Skeletal muscle satellite cell (primary cell): ENCODE data around the gene SMIM38.
"Not testable (repeated sequence)": the region's sequence is repeated elsewhere in the genome, so short reads cannot be mapped to it uniquely, and the experiment has no call there.

Experiments used
- H3K27me3 ChIP-seq: 2 replicates; pipeline ENCODE4 v1.7.0; 2013; ENCODE audit warnings: low read length; ENCODE audit not compliant: control insufficient read depth, insufficient read depth
- H3K36me3 ChIP-seq: 2 replicates; pipeline ENCODE4 v1.7.0; 2013; ENCODE audit warnings: mild to moderate bottlenecking, control low read depth, low read length; ENCODE audit not compliant: insufficient read depth
- H3K4me1 ChIP-seq: 2 replicates; pipeline ENCODE4 v1.7.0; 2013; ENCODE audit warnings: low read length; ENCODE audit not compliant: control insufficient read depth, insufficient read depth
- H3K4me2 ChIP-seq: 2 replicates; pipeline ENCODE4 v1.7.0; 2013; ENCODE audit warnings: mild to moderate bottlenecking, low read length
- H3K4me3 ChIP-seq: 2 replicates; pipeline ENCODE4 v1.7.0; 2013; ENCODE audit warnings: low read length
- H3K9ac ChIP-seq: 2 replicates; pipeline ENCODE4 v1.7.0; 2013; ENCODE audit warnings: mild to moderate bottlenecking, low read depth, low read length, moderate library complexity
- H3K9me3 ChIP-seq: replicated peaks from 2 replicates; pipeline ENCODE4 v1.7.0; 2013; ENCODE audit warnings: mild to moderate bottlenecking, control low read depth, low read length

Gene SMIM38

DNA sequence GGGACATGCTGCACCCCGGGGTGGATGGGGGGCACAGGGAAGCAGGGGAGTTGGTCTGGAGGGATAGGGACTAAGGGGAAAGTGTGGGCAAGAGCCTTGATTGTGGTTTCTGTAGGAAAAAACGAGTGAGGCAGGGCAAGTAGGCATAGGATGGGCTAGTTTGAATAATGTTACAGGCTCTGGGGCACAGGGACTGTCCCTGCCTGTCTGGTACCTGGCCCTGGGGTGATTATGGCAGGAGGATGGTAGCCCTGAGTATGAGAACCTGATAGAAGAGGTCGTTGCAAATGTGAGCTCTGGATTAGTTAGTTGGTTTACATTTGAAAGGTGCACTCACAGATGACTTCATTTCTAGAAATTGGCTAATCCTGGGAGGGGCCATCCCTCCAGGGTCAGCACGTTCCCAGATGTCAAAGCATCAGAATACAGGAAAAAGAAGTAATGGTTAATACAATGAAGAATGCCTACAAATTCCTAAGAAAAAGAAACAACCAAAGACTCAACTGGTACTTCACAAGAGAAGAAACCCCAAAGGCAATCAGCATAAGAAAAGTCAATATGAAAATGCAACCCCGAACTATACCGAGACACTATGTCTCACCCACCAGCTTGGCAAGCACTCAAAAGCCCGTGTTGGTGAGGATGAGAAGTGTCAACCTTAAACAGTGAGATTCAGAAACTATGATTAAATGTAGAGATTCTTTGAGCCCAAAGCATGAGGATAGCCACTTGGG, 11.3 kb upstream of the SMIM38 start:
- Histone ChIP-seq H3K4me3 (no peak overlapping the region), H3K4me1 (no peaks in the 10 kb centered on the region), H3K4me2 (no peak overlapping the region), H3K36me3 (no peaks in the 10 kb centered on the region), H3K27me3 (peaks cover 7% of the 10 kb centered on the region), H3K9me3 (peaks cover 3% of the 10 kb centered on the region), H3K9ac (no peak overlapping the region)

DNA sequence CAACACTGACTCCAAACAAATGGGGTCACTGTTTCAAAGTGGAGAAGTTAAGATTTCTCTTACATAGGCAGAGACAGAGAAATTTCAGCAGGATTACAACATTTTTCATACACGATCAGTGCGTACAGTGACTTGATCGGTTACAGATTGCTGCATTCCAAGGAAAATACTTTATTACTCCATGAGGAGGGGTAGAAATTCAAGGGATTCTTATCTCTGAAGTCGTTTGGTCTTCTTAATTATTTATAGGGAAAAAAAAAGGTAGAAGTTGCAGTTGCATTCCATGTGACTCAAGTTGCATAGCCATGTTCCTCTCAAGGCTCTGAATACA, 10.7 kb upstream of the SMIM38 start:
- Histone ChIP-seq H3K36me3 (no peaks in the 10 kb centered on the region), H3K9me3 (peaks cover 3% of the 10 kb centered on the region)

DNA sequence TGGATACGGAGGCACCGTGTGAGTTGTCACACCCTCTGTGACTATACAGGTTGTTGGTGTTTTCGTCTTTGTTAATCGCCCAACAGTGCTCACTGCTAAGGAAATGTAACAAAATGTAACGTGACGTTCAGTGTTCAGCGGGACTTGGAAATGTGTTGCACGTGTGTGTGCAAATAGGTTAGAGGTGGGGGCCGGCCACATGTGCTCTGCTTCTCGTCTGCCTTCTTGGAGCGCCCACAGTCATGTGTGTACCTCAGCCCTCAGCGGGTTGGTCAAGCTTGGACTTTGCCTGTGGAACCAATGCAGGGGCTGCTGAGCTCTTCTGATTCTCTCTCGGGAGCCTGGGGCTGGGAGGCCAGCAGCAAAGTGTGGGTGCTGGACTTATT, 7.4 kb upstream of the SMIM38 start:
- Histone ChIP-seq H3K27me3 (peaks cover 7% of the 10 kb centered on the region), H3K4me3 (no peak overlapping the region), H3K36me3 (no peaks in the 10 kb centered on the region), H3K9ac (no peak overlapping the region), H3K9me3 (peaks cover 3% of the 10 kb centered on the region), H3K4me2 (no peak overlapping the region), H3K4me1 (no peaks in the 10 kb centered on the region)

More for the DNA sequence above, 10.7 kb upstream of the SMIM38 start:
- Histone ChIP-seq H3K4me3 (no peak overlapping the region), H3K4me1 (no peaks in the 10 kb centered on the region), H3K27me3 (peaks cover 7% of the 10 kb centered on the region), H3K4me2 (no peak overlapping the region), H3K9ac (no peak overlapping the region)

DNA sequence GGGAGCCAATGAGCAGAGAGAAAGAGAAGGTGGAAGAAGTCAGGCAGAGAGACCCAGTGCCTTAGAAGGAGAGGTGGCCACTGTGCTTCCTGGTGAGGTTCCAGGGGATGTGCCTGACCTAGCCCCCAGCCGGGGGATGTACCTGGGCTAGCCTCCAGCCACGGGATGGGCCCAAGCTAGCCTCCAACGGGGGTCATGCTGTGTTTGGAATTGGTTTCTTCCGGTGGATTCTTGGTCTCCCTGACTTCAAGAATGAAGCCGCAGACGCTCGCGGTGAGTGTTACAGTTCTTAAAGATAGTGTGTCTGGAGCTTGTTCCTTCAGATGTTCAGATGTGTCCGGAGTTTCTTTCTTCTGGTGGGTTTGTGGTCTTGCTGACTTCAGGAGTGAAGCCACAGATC, 6.9 kb upstream of the SMIM38 start:
- no peaks in the 10 kb centered on the region for H3K36me3 ChIP-seq
- H3K4me1 ChIP-seq, result no peaks in the 10 kb centered on the region
- H3K9me3 ChIP-seq, result peaks cover 3% of the 10 kb centered on the region
- H3K27me3 ChIP-seq, result peaks cover 7% of the 10 kb centered on the region
- no peak overlapping the region for H3K4me3 ChIP-seq
- H3K9ac ChIP-seq, result no peak overlapping the region
- no peak overlapping the region for H3K4me2 ChIP-seq

DNA sequence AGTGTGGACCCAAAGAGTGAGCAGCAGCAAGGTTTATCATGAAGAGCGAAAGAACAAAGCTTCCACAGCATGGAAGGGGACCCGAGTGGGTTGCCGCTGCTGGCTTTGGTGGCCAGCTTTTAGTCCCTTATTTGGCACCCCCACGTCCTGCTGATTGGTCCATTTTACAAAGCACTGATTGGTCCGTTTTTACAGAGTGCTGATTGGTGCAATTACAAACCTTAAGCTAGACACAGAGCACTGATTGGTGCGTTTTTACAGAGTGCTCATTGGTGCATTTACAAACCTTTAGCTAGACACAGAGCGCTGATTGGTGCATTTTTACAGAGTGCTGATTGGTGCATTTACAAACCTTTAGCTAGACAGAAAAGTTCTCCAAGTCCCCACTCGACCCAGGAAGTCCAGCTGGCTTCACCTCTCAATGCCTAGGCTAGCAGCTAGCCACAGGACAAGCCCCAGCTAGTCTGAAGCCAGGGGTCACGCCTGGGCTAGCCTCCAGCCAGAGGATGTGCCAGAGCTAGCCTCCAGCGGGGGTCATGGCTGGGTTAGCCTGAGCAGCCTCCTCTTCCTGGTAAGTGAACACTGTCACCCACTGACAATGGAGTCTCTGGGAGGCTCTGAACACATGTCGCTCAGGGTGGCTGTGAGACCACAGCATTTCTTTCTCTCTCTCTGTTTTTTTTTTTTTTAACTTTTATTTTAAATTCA, 6.2 kb upstream of the SMIM38 start:
- not testable (repeated sequence) for H3K9ac ChIP-seq, H3K4me2 ChIP-seq, H3K36me3 ChIP-seq, H3K9me3 ChIP-seq, H3K4me1 ChIP-seq, H3K4me3 ChIP-seq, H3K27me3 ChIP-seq

DNA sequence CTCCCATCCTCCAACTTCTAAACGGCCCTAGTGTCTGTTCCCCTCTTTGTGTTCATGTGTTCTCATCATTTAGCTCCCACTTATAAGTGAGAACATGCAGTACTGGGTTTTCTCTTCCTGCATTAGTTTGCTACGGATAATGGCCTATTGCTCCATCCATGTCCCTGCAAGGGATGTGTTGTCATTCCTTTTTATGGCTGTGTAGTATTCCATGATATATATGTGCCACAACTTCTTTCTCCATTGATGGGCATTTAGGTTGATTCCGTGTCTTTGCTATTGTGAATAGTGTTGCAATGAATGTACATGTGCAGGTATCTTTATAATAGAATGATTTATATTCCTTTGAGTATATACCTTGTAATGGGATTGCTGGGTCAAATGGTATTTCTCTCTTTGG, 5.6 kb upstream of the SMIM38 start:
- no peaks in the 10 kb centered on the region for H3K4me1 ChIP-seq
- no peak overlapping the region for H3K4me2 ChIP-seq
- H3K9me3 ChIP-seq, result peaks cover 3% of the 10 kb centered on the region
- no peaks in the 10 kb centered on the region for H3K36me3 ChIP-seq
- H3K9ac ChIP-seq, result no peak overlapping the region
- no peak overlapping the region for H3K4me3 ChIP-seq
- H3K27me3 ChIP-seq, result peaks cover 7% of the 10 kb centered on the region

DNA sequence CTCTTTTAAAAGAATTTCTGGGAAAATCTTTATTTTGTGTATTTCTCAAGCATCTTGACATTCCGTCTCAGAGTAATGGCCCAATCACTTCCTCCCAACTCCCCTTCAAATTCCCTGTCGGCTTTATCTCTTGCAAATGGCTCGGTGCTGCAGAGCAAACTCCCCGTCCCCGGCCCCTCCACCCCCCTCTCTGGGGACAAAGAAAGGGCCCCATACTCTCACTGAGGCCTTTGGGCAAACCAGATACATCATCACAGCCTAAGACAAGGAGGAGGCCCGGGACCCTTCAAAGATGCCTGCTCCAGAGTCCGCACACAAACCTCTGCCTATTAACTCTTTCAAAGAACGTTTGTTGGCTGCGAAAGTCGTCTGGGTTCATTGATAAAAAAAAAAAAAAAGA, 3.9 kb upstream of the SMIM38 start:
- Histone ChIP-seq H3K9ac (no peak overlapping the region), H3K4me3 (no peak overlapping the region), H3K27me3 (no peaks in the 10 kb centered on the region), H3K9me3 (no peaks in the 10 kb centered on the region), H3K4me2 (no peak overlapping the region), H3K36me3 (no peaks in the 10 kb centered on the region), H3K4me1 (peaks cover 10% of the 10 kb centered on the region)

DNA sequence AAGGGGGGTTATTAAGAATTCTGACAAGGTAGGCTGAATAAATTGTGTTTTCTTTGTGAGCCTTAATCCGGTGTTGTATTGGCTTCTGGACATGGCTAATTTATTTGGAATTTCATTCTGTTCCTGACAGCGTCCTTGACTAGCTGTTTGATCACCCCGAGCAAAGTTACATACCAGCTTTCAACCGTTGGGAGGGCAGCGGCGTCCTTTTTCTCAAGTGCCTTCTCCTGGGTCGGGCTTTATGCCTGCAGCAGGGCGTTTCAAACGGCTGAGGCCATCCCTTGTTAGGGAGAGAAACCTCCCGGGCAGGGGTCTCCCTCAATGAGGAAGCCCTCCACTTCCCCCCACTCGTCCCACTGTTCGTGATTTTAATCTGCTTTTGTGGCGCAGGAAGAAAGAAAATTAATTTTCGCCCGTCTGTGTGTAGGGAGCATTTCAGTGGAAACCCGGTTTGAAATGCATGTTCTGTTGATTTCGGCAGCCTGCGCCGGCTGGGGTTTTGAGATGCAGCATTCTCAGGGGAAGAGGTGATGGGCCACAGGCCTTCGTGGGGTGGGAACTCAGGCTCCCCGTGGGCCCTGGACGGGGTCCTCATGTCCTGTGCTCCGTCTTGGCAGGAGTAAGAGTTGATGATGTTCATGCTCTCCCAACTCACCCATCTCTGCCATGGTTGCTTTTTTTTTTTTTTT, 2.9 kb upstream of the SMIM38 start:
- Histone ChIP-seq H3K4me2 (no peak overlapping the region), H3K9me3 (no peaks in the 10 kb centered on the region), H3K27me3 (no peaks in the 10 kb centered on the region), H3K4me3 (no peak overlapping the region), H3K4me1 (peaks cover 19% of the 10 kb centered on the region), H3K36me3 (no peaks in the 10 kb centered on the region), H3K9ac (no peak overlapping the region)

DNA sequence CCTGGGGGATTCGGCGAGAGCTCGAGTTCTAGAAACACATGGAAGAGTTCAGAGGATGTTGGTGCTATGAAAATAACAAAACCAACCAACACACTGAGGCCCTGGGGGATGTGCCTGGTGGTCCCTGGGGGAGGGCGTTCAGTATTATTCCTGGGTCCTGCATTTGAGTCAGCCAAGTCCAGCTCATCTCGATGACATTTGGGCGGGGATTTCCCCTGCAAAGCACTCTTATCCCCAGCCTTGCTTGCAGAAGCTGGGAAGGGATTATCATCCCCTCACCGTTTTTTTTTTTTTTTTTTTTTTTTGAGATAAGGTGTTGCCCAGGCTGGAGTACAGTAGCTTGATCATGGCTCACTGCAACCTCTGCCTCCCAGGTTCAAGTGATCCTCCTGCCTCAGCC, 2.1 kb upstream of the SMIM38 start:
- H3K4me1 ChIP-seq, result peaks cover 19% of the 10 kb centered on the region
- H3K4me2 ChIP-seq, result no peak overlapping the region
- H3K9me3 ChIP-seq, result no peaks in the 10 kb centered on the region
- no peaks in the 10 kb centered on the region for H3K36me3 ChIP-seq
- no peaks in the 10 kb centered on the region for H3K27me3 ChIP-seq
- H3K4me3 ChIP-seq, result no peak overlapping the region
- no peak overlapping the region for H3K9ac ChIP-seq

DNA sequence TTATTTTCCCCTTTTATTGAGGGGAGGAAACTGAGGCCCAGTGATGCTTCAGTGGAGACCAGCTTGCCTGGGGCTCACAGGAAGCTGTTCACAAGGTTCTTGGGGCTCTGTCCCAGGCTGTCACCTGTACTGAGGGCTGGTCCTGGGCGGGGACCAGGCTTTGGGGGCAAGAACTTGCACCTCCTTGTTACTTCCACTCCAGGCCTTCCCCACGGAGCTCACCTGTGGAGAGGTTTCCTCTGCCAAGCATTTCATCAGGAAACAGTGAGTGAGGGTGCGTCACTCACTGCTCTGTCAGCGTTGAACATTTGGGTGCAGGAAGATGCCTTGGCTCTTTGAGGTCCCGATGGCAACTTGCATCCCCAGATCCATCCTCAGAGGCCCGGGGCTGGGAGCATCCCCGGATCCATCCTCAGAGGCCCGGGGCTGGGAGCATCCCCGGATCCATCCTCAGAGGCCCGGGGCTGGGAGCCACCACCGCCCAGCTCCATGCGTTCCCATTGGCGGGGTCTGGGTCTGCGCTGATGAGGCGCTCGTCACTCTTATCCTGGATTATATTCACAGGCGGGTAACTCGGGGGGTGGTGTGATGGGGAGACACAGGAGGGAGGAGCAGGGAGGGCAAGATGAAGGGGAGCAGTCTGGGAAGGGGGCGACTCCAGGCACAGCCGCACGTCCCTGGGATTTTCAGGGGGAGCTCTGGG, 1.4 kb upstream of the SMIM38 start:
- Histone ChIP-seq H3K4me3 (no peak overlapping the region), H3K36me3 (no peaks in the 10 kb centered on the region), H3K4me2 (no peak overlapping the region), H3K4me1 (peaks cover 19% of the 10 kb centered on the region), H3K27me3 (no peaks in the 10 kb centered on the region), H3K9ac (no peak overlapping the region), H3K9me3 (no peaks in the 10 kb centered on the region)

DNA sequence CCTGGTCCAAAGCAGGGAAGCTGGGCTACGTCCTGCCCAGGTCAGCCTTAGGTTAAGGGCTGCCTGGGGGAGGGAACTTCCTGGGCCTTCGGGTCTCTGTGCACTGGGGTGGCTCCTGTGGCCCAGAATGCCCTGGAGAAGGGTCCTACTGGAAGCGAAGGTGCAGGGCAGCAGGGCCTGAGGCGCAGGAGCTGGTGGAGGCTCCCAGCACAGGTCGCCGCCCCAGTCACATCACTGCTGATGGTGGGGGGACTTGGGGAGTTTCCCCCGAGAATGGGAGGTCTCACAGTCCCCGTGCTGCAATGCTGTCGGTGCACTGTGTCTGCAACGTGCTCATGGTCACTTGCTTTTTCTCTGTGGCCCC, 815 bp upstream of the SMIM38 start:
- Histone ChIP-seq H3K4me2 (no peak overlapping the region), H3K4me3 (no peak overlapping the region), H3K36me3 (no peaks in the 10 kb centered on the region), H3K9ac (no peak overlapping the region), H3K27me3 (no peaks in the 10 kb centered on the region), H3K4me1 (peaks cover 19% of the 10 kb centered on the region), H3K9me3 (no peaks in the 10 kb centered on the region)
